Trophoblast cell (in vitro differentiated cells and primary cell): Measurements from ENCODE around the gene RAVER2.
A peak's percentile ranks its signal among the peaks of the same experiment; 100 is the strongest.

Experiments
- DNase-seq, 2 donors: peaks; one replicate each; pipeline ENCODE4 v3.0.0-alpha.2; 2016
- H2AFZ ChIP-seq: 2 replicates; pipeline ENCODE4 v1.6.1; 2013; ENCODE audit warnings: low read length, moderate library complexity, mild to moderate bottlenecking; ENCODE audit not compliant: insufficient read depth, poor library complexity
- H2AK5ac ChIP-seq: 2 replicates; pipeline ENCODE4 v1.6.1; 2013; ENCODE audit warnings: mild to moderate bottlenecking, low read length
- H2BK120ac ChIP-seq: 2 replicates; pipeline ENCODE4 v1.6.1; 2013; ENCODE audit warnings: low read length, mild to moderate bottlenecking, moderate library complexity; ENCODE audit not compliant: insufficient read depth, poor library complexity
- H2BK12ac ChIP-seq: 2 replicates; pipeline ENCODE4 v1.6.1; 2013; ENCODE audit warnings: mild to moderate bottlenecking, low read length, moderate library complexity
- H2BK5ac ChIP-seq: 2 replicates; pipeline ENCODE4 v1.6.1; 2013; ENCODE audit warnings: low read length, low read depth, moderate library complexity, mild to moderate bottlenecking; ENCODE audit not compliant: poor library complexity
- H3K14ac ChIP-seq: 2 replicates; pipeline ENCODE4 v1.6.1; 2013; ENCODE audit warnings: mild to moderate bottlenecking, low read length
- H3K18ac ChIP-seq: 2 replicates; pipeline ENCODE4 v1.6.1; 2013; ENCODE audit warnings: mild to moderate bottlenecking, low read length
- H3K23ac ChIP-seq: 2 replicates; pipeline ENCODE4 v1.6.1; 2013; ENCODE audit warnings: low read length
- H3K27ac ChIP-seq: 2 replicates; pipeline ENCODE4 v1.5.1; 2013; ENCODE audit warnings: low read depth, mild to moderate bottlenecking, inconsistent platforms, low read length, moderate library complexity
- H3K27me3 ChIP-seq: 2 replicates; pipeline ENCODE4 v1.6.1; 2013; ENCODE audit warnings: inconsistent platforms, mild to moderate bottlenecking, low read length, moderate library complexity; ENCODE audit not compliant: insufficient read depth
- H3K36me3 ChIP-seq, 2 experiments: 1 replicate in 1 of 2; 2 replicates in 1 of 2; pipeline ENCODE4 v1.6.1; 2013; ENCODE audit warnings: low read length in 2 of 2, mild to moderate bottlenecking in 2 of 2, moderate library complexity in 1 of 2; ENCODE audit not compliant: insufficient read depth in 2 of 2, control insufficient read depth in 1 of 2
- H3K4ac ChIP-seq: 2 replicates; pipeline ENCODE4 v1.6.1; 2013; ENCODE audit warnings: low read depth, mild to moderate bottlenecking, low read length, moderate library complexity
- H3K4me1 ChIP-seq, 2 experiments: 1 replicate in 1 of 2; 2 replicates in 1 of 2; pipeline ENCODE4 v1.6.1; 2013; ENCODE audit warnings: low read length in 2 of 2, mild to moderate bottlenecking in 2 of 2, moderate library complexity in 1 of 2; ENCODE audit not compliant: insufficient read depth in 2 of 2, control insufficient read depth in 1 of 2
- H3K4me2 ChIP-seq: 2 replicates; pipeline ENCODE4 v1.6.1; 2013; ENCODE audit warnings: inconsistent platforms, mild to moderate bottlenecking, low read length, moderate library complexity
- H3K4me3 ChIP-seq: 2 replicates; pipeline ENCODE4 v1.5.1; 2013; ENCODE audit warnings: mild to moderate bottlenecking, low read depth, low read length, inconsistent platforms
- H3K79me1 ChIP-seq: one replicate; pipeline ENCODE4 v1.6.1; 2013; ENCODE audit warnings: low read length
- H3K79me2 ChIP-seq: 2 replicates; pipeline ENCODE4 v1.6.1; 2013; ENCODE audit warnings: low read length, mild to moderate bottlenecking; ENCODE audit not compliant: control insufficient read depth, insufficient read depth, poor library complexity
- H3K9ac ChIP-seq: 2 replicates; pipeline ENCODE4 v1.6.1; 2013; ENCODE audit warnings: mild to moderate bottlenecking, low read length
- H3K9me3 ChIP-seq: 2 replicates; pipeline ENCODE4 v1.6.1; 2013; ENCODE audit warnings: low read depth, mild to moderate bottlenecking, control low read depth, inconsistent platforms, low read length; ENCODE audit not compliant: insufficient read depth
- H4K12ac ChIP-seq: 2 replicates; pipeline ENCODE4 v1.6.1; 2013; ENCODE audit warnings: low read depth, mild to moderate bottlenecking, low read length, moderate library complexity
- H4K8ac ChIP-seq: 2 replicates; pipeline ENCODE4 v1.6.1; 2013; ENCODE audit warnings: low read depth, mild to moderate bottlenecking, low read length, moderate library complexity
- H4K91ac ChIP-seq: one replicate; pipeline ENCODE4 v1.6.1; 2013; ENCODE audit warnings: low read depth, mild to moderate bottlenecking, low read length, moderate library complexity
- WGBS: extraction: QIAGEN DNeasy Blood & Tissue Kit; methylation state at CpG from one replicate; pipeline ENCODE4 v1.1.7; 2013; ENCODE audit warnings: missing lambda C conversion rate; ENCODE audit not compliant: insufficient read length, insufficient coverage; ENCODE audit errors: extremely low coverage; 5-methylcytosine and 5-hydroxymethylcytosine counted together

RAVER2 gene

DNA sequence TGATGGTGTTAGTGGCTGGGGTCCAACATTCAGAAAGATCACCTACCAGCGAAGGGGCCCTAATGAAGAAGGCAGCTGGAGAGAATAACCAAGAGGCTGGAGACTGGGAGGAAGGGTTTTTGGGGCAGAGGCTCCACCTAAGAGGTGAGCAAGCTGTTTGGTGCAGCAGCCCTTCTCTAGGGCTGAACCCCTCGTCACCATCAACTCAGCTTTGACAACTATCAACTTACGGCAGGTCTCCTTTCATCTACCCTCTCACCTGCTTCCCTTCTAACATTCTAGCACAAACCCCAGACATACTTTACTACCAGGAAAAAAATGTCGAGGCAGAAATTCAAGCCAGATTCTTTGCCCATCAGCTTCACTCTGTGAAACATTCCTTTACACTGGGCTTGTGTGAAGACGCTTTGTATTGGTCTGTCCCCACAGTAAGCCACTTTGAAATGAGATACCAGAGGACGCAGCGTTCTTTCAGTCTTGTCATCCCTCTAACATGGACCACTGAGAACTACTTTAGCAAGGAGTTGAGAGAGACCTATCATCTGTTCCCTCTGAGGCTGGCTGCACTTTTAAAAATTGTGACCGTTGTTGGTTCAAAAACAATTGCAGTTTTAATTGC is 84.6 kb downstream of the RAVER2 start:
- no peak overlapping the region for H2BK120ac ChIP-seq
- H3K27ac ChIP-seq, result no peak overlapping the region
- H3K9ac ChIP-seq, result no peak overlapping the region
- H3K27me3 ChIP-seq, result no peaks in the 10 kb centered on the region
- no peaks in the 10 kb centered on the region for H3K79me1 ChIP-seq
- no peak overlapping the region for H2AK5ac ChIP-seq
- no peak overlapping the region for H2AFZ ChIP-seq
- H3K18ac ChIP-seq, result no peak overlapping the region
- H3K4ac ChIP-seq, result no peak overlapping the region
- no peak overlapping the region for H3K23ac ChIP-seq
- no CpG with 5 or more reads among the region's 8 CpGs for WGBS
- H4K8ac ChIP-seq, result no peak overlapping the region
- H3K79me2 ChIP-seq, result no peaks in the 10 kb centered on the region
- no peak overlapping the region for H4K91ac ChIP-seq
- H3K14ac ChIP-seq, result no peak overlapping the region
- DNase-seq, result peak in 1 of 2 donors; percentile 46
- no peak overlapping the region for H2BK5ac ChIP-seq
- no peak overlapping the region for H3K4me2 ChIP-seq
- H4K12ac ChIP-seq, result no peak overlapping the region
- peaks cover 0 to 5% of the 10 kb centered on the region in 2 experiments for H3K36me3 ChIP-seq
- H3K9me3 ChIP-seq, result no peaks in the 10 kb centered on the region
- no peak overlapping the region for H3K4me3 ChIP-seq
- no peak overlapping the region for H2BK12ac ChIP-seq
- no peaks in the 10 kb centered on the region for H3K4me1 ChIP-seq

DNA sequence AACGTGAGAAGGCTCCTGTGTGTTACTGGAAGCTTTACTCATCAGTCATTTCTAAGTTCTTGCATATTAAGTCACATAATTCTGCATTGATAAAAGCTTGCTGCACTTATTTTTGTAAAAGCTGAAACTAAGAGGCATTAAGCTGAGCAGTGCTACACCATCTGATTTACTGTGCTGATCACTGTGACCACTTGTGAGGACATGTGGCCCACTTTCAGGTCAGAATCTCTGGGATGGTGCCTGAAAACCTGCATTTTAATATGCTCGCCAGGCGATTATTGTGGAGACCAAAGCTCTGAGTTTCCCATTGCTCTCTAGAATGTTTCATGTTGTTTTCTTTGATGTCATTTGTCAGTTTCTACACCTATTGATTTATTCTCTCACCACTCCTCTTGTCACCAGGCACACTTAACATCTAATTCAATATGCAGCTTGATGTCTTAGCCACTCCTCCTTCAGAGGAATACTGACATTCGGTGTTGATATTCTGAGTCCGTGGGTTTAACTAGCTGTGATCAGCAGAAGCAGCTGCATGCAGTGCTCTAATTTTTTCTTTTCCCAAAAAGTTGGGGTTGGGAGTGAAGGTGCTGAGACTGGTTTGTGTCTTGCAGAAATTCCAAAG is 85.3 kb downstream of the RAVER2 start:
- Histone ChIP-seq H2AK5ac (no peak overlapping the region), H4K91ac (no peak overlapping the region), H3K79me1 (no peaks in the 10 kb centered on the region), H2BK120ac (no peak overlapping the region), H3K4me2 (no peak overlapping the region), H3K23ac (no peak overlapping the region), H3K36me3 (peaks cover 0 to 5% of the 10 kb centered on the region in 2 experiments), H3K4me3 (no peak overlapping the region), H3K27me3 (no peaks in the 10 kb centered on the region), H3K18ac (no peak overlapping the region), H3K4ac (no peak overlapping the region), H3K9me3 (no peaks in the 10 kb centered on the region), H3K4me1 (no peaks in the 10 kb centered on the region), H3K79me2 (no peaks in the 10 kb centered on the region), H2BK5ac (no peak overlapping the region), H4K8ac (no peak overlapping the region), H3K9ac (no peak overlapping the region), H2BK12ac (no peak overlapping the region), H4K12ac (no peak overlapping the region), H3K27ac (no peak overlapping the region), H2AFZ (no peak overlapping the region), H3K14ac (no peak overlapping the region)
- no CpG with 5 or more reads among the region's 5 CpGs for WGBS
- no peak for DNase-seq

DNA sequence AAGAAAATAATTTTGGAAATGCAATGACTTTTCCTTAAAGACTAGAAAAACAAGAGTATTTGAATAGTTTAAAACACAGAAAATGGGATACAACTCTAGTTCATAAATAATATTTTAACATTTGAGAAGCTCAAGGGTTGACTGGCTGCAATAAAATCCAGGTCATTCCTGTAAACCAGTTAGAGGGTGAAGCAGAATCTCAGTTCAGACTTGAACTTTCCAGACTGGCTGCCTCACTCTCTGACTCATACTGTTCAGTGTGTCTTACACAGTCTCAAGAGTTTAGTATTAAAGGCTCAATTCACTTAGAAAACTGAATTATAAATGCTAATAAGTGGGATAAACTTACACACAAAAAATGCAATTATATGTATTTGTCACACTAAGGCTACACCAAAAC is 89.9 kb downstream of the RAVER2 start:
- Histone ChIP-seq H2BK5ac (no peak overlapping the region), H4K12ac (no peak overlapping the region), H3K14ac (no peak overlapping the region), H3K79me2 (no peaks in the 10 kb centered on the region), H3K4me2 (no peak overlapping the region), H3K79me1 (no peaks in the 10 kb centered on the region), H3K4me1 (peaks cover 3 to 4% of the 10 kb centered on the region in 2 experiments), H3K27ac (no peak overlapping the region), H3K18ac (no peak overlapping the region), H3K9ac (no peak overlapping the region), H2AK5ac (no peak overlapping the region), H2BK120ac (no peak overlapping the region), H2AFZ (no peak overlapping the region), H3K23ac (no peak overlapping the region), H4K91ac (no peak overlapping the region), H3K4me3 (no peak overlapping the region), H4K8ac (no peak overlapping the region), H3K36me3 (peaks cover 12 to 27% of the 10 kb centered on the region in 2 experiments), H3K4ac (no peak overlapping the region), H3K27me3 (no peaks in the 10 kb centered on the region), H2BK12ac (no peak overlapping the region), H3K9me3 (peaks cover 2% of the 10 kb centered on the region)
- DNase-seq, result peak; percentile 58 to 84

DNA sequence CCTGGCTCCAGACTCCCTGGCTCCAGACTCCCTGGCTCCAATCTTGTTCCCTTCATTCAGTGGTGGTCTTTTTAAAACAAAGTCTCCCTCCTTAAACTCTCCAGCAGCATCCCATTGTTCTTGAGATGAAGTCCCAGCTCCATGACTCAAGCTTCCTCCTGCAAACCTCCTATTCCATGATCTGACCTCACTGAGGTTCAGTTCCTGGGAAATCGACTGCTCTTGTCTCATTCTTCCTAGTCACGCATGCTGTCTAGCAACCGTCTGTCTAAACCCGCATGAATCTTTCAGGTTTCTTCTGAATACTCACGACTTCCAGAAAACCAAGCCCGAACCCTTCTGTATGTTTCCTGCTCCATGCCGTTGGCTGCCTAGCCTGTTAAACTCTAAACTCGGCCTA is 91.9 kb downstream of the RAVER2 start:
- H3K18ac ChIP-seq, result no peak overlapping the region
- no peak overlapping the region for H3K4me3 ChIP-seq
- H2AFZ ChIP-seq, result no peak overlapping the region
- no peaks in the 10 kb centered on the region for H3K27me3 ChIP-seq
- peaks cover 23 to 42% of the 10 kb centered on the region in 2 experiments for H3K36me3 ChIP-seq
- no peak overlapping the region for H3K9ac ChIP-seq
- no peak overlapping the region for H4K8ac ChIP-seq
- no peak overlapping the region for H4K91ac ChIP-seq
- no peak overlapping the region for H3K23ac ChIP-seq
- no peak overlapping the region for H4K12ac ChIP-seq
- no peak overlapping the region for H3K4ac ChIP-seq
- H3K27ac ChIP-seq, result no peak overlapping the region
- no peaks in the 10 kb centered on the region for H3K79me2 ChIP-seq
- DNase-seq, result no peak
- H3K14ac ChIP-seq, result no peak overlapping the region
- no peak overlapping the region for H2BK12ac ChIP-seq
- H3K4me2 ChIP-seq, result no peak overlapping the region
- no peak overlapping the region for H2BK120ac ChIP-seq
- H3K4me1 ChIP-seq, result peaks cover 3 to 4% of the 10 kb centered on the region in 2 experiments
- peaks cover 3% of the 10 kb centered on the region for H3K9me3 ChIP-seq
- H2BK5ac ChIP-seq, result no peak overlapping the region
- no CpG with 5 or more reads among the region's 8 CpGs for WGBS
- H3K79me1 ChIP-seq, result no peaks in the 10 kb centered on the region
- no peak overlapping the region for H2AK5ac ChIP-seq
